H9 (cell line): ENCODE measurements around the gene SNX30. TPM values are rescaled to one million over a fixed set of nuclear protein-coding genes. Genes with fewer than 3 reads are reported as not detected.

ENCODE experiments used
- DNase-seq: peaks from one replicate; pipeline ENCODE4 v3.0.0-alpha.2; 2017
- H2AFZ ChIP-seq: one replicate; pipeline ENCODE4 v1.6.1; 2013; ENCODE audit warnings: mild to moderate bottlenecking, low read length, control low read depth, moderate library complexity
- H2AK5ac ChIP-seq: 2 replicates; pipeline ENCODE4 v1.6.1; 2013; ENCODE audit warnings: low read length, control low read depth, mixed read lengths; ENCODE audit not compliant: insufficient read length
- H2BK120ac ChIP-seq: one replicate; pipeline ENCODE4 v1.6.1; 2013; ENCODE audit warnings: low read depth, mild to moderate bottlenecking, low read length, control low read depth, inconsistent platforms; ENCODE audit not compliant: poor library complexity, severe bottlenecking
- H2BK12ac ChIP-seq: 2 replicates; pipeline ENCODE4 v1.6.1; 2013; ENCODE audit warnings: low read length, control low read depth, mixed read lengths, low read depth; ENCODE audit not compliant: insufficient read length
- H2BK15ac ChIP-seq: 2 replicates; pipeline ENCODE4 v1.6.1; 2013; ENCODE audit warnings: low read depth, low read length, control low read depth
- H2BK20ac ChIP-seq: one replicate; pipeline ENCODE4 v1.6.1; 2013; ENCODE audit warnings: low read depth, mild to moderate bottlenecking, low read length, control low read depth, inconsistent platforms; ENCODE audit not compliant: poor library complexity, severe bottlenecking
- H2BK5ac ChIP-seq: 2 replicates; pipeline ENCODE4 v1.6.1; 2013; ENCODE audit warnings: low read length, control low read depth, mixed read lengths; ENCODE audit not compliant: insufficient read length
- H3K14ac ChIP-seq: 2 replicates; pipeline ENCODE4 v1.6.1; 2013; ENCODE audit warnings: low read length, control low read depth; ENCODE audit not compliant: insufficient read depth
- H3K18ac ChIP-seq: 2 replicates; pipeline ENCODE4 v1.6.1; 2013; ENCODE audit warnings: low read depth, mild to moderate bottlenecking, mixed read lengths, low read length, control low read depth; ENCODE audit not compliant: insufficient read length
- H3K23ac ChIP-seq: 2 replicates; pipeline ENCODE4 v1.6.1; 2013; ENCODE audit warnings: low read length, control low read depth, mixed read lengths, low read depth; ENCODE audit not compliant: insufficient read length
- H3K23me2 ChIP-seq: 2 replicates; pipeline ENCODE4 v1.6.1; 2013; ENCODE audit warnings: low read depth, mild to moderate bottlenecking, mixed read lengths, low read length, control low read depth; ENCODE audit not compliant: insufficient read length, poor library complexity, severe bottlenecking
- H3K27ac ChIP-seq: 2 replicates; pipeline ENCODE4 v1.5.1; 2013; ENCODE audit warnings: low read length, control low read depth, mixed read lengths, low read depth; ENCODE audit not compliant: insufficient read length
- H3K27me3 ChIP-seq: 2 replicates; pipeline ENCODE4 v1.6.1; 2013; ENCODE audit warnings: low read length, control low read depth, inconsistent platforms; ENCODE audit not compliant: insufficient read depth
- H3K4ac ChIP-seq: 2 replicates; pipeline ENCODE4 v1.6.1; 2013; ENCODE audit warnings: low read depth, mild to moderate bottlenecking, control low read depth, inconsistent platforms, low read length, moderate library complexity
- H3K4me1 ChIP-seq: 2 replicates; pipeline ENCODE4 v1.6.1; 2013; ENCODE audit warnings: low read length, control low read depth, inconsistent platforms; ENCODE audit not compliant: insufficient read depth
- H3K4me2 ChIP-seq: 2 replicates; pipeline ENCODE4 v1.6.1; 2013; ENCODE audit warnings: low read length, control low read depth, mixed read lengths; ENCODE audit not compliant: insufficient read length, insufficient read depth
- H3K56ac ChIP-seq: 2 replicates; pipeline ENCODE4 v1.6.1; 2013; ENCODE audit warnings: low read depth, mild to moderate bottlenecking, mixed read lengths, low read length, control low read depth; ENCODE audit not compliant: insufficient read length
- H3K79me1 ChIP-seq: 2 replicates; pipeline ENCODE4 v1.6.1; 2013; ENCODE audit warnings: low read depth, mild to moderate bottlenecking, moderate library complexity, low read length, control low read depth, inconsistent platforms; ENCODE audit not compliant: insufficient read depth, poor library complexity, severe bottlenecking
- H3K79me2 ChIP-seq: 2 replicates; pipeline ENCODE4 v1.6.1; 2013; ENCODE audit warnings: low read length, control low read depth, inconsistent platforms; ENCODE audit not compliant: insufficient read depth
- H3K9ac ChIP-seq: 2 replicates; pipeline ENCODE4 v1.6.1; 2013; ENCODE audit warnings: low read length, control low read depth, mixed read lengths; ENCODE audit not compliant: insufficient read length; ENCODE audit errors: extremely low read depth
- H3K9me3 ChIP-seq: one replicate; pipeline ENCODE4 v1.6.1; 2013; ENCODE audit warnings: low read depth, low read length, inconsistent platforms; ENCODE audit not compliant: control insufficient read depth
- H3T11ph ChIP-seq: one replicate; pipeline ENCODE4 v1.6.1; 2013; ENCODE audit warnings: mild to moderate bottlenecking, low read length, control low read depth, inconsistent platforms
- H4K20me1 ChIP-seq: one replicate; pipeline ENCODE4 v1.6.1; 2013; ENCODE audit not compliant: control insufficient read depth, insufficient read length, insufficient read depth
- H4K5ac ChIP-seq: 2 replicates; pipeline ENCODE4 v1.6.1; 2013; ENCODE audit warnings: low read depth, mild to moderate bottlenecking, mixed read lengths, low read length, control low read depth; ENCODE audit not compliant: insufficient read length
- H4K8ac ChIP-seq: replicated peaks from 2 replicates; pipeline ENCODE4 v1.6.1; 2013; ENCODE audit warnings: low read length, control low read depth, mixed read lengths, low read depth; ENCODE audit not compliant: insufficient read length
- H4K91ac ChIP-seq: 2 replicates; pipeline ENCODE4 v1.6.1; 2013; ENCODE audit warnings: low read depth, mild to moderate bottlenecking, moderate library complexity, mixed read lengths, low read length, control low read depth; ENCODE audit not compliant: insufficient read length
- H3K27ac Mint-ChIP-seq, 3 experiments: 2 replicates in 2 of 3; 3 replicates in 1 of 3; pipeline ENCODE4 v1.8.0; 2020 to 2021; ENCODE audit warnings: mixed read lengths in 3 of 3, mild to moderate bottlenecking in 1 of 3, moderate library complexity in 1 of 3
- H3K27me3 Mint-ChIP-seq: 2 replicates; pipeline ENCODE4 v1.8.0; 2021; ENCODE audit warnings: low read depth, mild to moderate bottlenecking, moderate library complexity, mixed read lengths
- H3K36me3 Mint-ChIP-seq, 3 experiments: 2 replicates in 2 of 3; 3 replicates in 1 of 3; pipeline ENCODE4 v1.8.0; 2020 to 2021; ENCODE audit warnings: low read depth in 3 of 3, mixed read lengths in 3 of 3; ENCODE audit not compliant: insufficient read depth in 1 of 3
- H3K4me1 Mint-ChIP-seq, 2 experiments: 2 replicates each; pipeline ENCODE4 v1.8.0; 2020; ENCODE audit warnings: mixed read lengths in 2 of 2
- H3K4me3 Mint-ChIP-seq, 2 experiments: 2 replicates in 1 of 2; 3 replicates in 1 of 2; pipeline ENCODE4 v1.8.0; 2020 to 2021; ENCODE audit warnings: mild to moderate bottlenecking in 2 of 2, mixed read lengths in 2 of 2, moderate library complexity in 1 of 2
- H3K9me3 Mint-ChIP-seq, 2 experiments: 2 replicates in 1 of 2; 3 replicates in 1 of 2; pipeline ENCODE4 v1.8.0; 2020; ENCODE audit warnings: mild to moderate bottlenecking in 2 of 2, mixed read lengths in 2 of 2, moderate library complexity in 1 of 2
- WGBS: extraction: QIAGEN DNeasy Blood & Tissue Kit; methylation state at CpG from one replicate; pipeline ENCODE4 v1.1.7; 2013; ENCODE audit warnings: missing lambda C conversion rate, low lambda C conversion rate, mixed read lengths; ENCODE audit not compliant: insufficient read length; ENCODE audit errors: extremely low coverage; 5-methylcytosine and 5-hydroxymethylcytosine counted together
- total RNA-seq: library from RNA; stranded (reverse); gene quantifications from 2 replicates; pipeline ENCODE4 v1.2.1, GENCODE V29; 2021
- TF ChIP-seq, protein P1 (sequence below): fragments of 200-600 bp; sonication (generic); conservative IDR thresholded peaks from 3 replicates; pipeline ENCODE4 v1.8.0; 2021; ENCODE audit warnings: antibody characterized with exemption, mild to moderate bottlenecking

The SNX30 gene
- total RNA-seq, 1 experiment from 2014 or later = 10.3 TPM

DNA sequence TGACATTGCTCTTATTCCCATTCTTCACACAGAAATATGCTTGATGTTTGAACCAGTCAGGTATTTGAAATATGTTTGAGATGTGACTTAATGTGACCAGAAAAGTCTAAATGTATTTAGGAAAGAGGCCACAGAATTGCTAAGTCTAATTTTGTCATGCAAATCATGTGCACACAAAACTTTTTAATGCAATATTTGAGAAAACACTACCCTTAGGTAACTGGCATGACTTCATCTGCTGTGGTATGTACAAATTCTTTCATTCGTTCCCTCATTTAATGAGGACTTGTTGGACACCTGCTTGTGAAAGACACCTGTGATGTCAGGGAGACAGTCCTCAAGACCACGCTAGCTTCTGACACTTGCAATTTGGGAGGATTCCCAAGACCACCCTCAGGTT, 161.2 kb downstream of the SNX30 start:
- no peak overlapping the region for H3T11ph ChIP-seq
- H3K18ac ChIP-seq = no peak overlapping the region
- no peaks in the 10 kb centered on the region for H3K27me3 ChIP-seq
- Mint-ChIP-seq H3K9me3 (peaks cover 3 to 12% of the 10 kb centered on the region in 2 experiments), H3K27me3 (peaks cover 48% of the 10 kb centered on the region), H3K4me3 (no peak overlapping the region), H3K4me1 (no peaks in the 10 kb centered on the region), H3K27ac (no peak overlapping the region), H3K36me3 (no peaks in the 10 kb centered on the region; a peak in 1 of 7 replicates)
- no peak overlapping the region for H3K4ac ChIP-seq
- no peaks in the 10 kb centered on the region for H3K79me2 ChIP-seq
- H3K27ac ChIP-seq = no peak overlapping the region
- no peak overlapping the region for H4K91ac ChIP-seq
- no peak overlapping the region for H3K14ac ChIP-seq
- H3K4me2 ChIP-seq = no peak overlapping the region
- H3K4me1 ChIP-seq = no peaks in the 10 kb centered on the region
- H3K9me3 ChIP-seq = no peaks in the 10 kb centered on the region
- H3K56ac ChIP-seq = no peak overlapping the region
- no CpG with 5 or more reads among the region's 2 CpGs for WGBS
- DNase-seq = no peak
- no peaks in the 10 kb centered on the region for H3K79me1 ChIP-seq
- no peak overlapping the region for H2BK12ac ChIP-seq
- H3K23ac ChIP-seq = no peak overlapping the region
- H4K20me1 ChIP-seq = no peaks in the 10 kb centered on the region
- H2BK5ac ChIP-seq = no peak overlapping the region
- no peak overlapping the region for H3K9ac ChIP-seq
- no peak overlapping the region for H2BK15ac ChIP-seq
- TF ChIP-seq, protein P1, sequence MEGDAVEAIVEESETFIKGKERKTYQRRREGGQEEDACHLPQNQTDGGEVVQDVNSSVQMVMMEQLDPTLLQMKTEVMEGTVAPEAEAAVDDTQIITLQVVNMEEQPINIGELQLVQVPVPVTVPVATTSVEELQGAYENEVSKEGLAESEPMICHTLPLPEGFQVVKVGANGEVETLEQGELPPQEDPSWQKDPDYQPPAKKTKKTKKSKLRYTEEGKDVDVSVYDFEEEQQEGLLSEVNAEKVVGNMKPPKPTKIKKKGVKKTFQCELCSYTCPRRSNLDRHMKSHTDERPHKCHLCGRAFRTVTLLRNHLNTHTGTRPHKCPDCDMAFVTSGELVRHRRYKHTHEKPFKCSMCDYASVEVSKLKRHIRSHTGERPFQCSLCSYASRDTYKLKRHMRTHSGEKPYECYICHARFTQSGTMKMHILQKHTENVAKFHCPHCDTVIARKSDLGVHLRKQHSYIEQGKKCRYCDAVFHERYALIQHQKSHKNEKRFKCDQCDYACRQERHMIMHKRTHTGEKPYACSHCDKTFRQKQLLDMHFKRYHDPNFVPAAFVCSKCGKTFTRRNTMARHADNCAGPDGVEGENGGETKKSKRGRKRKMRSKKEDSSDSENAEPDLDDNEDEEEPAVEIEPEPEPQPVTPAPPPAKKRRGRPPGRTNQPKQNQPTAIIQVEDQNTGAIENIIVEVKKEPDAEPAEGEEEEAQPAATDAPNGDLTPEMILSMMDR = no peak
- H4K5ac ChIP-seq = no peak overlapping the region
- H2BK20ac ChIP-seq = no peak overlapping the region
- H2AK5ac ChIP-seq = no peak overlapping the region
- no peak overlapping the region for H4K8ac ChIP-seq
- no peaks in the 10 kb centered on the region for H3K23me2 ChIP-seq
- no peak overlapping the region for H2BK120ac ChIP-seq
- H2AFZ ChIP-seq = no peak overlapping the region
